CD14-positive monocyte (primary cell): Measurements from ENCODE around the gene NXPH2. TPM values are rescaled to one million over a fixed set of nuclear protein-coding genes. Genes with fewer than 3 reads are reported as not detected.

Experiments used
- DNase-seq, 3 donors: peaks; one replicate each; pipeline ENCODE4 v3.0.0-alpha.2; 2011 to 2022
- H2AFZ ChIP-seq: 2 replicates; pipeline ENCODE4 v1.6.0; 2012; ENCODE audit warnings: mild to moderate bottlenecking, low read depth, low read length, inconsistent platforms; ENCODE audit not compliant: insufficient read depth, poor library complexity, severe bottlenecking
- H3K27ac ChIP-seq, 2 donors: 1 replicate in 1 of 2; 2 replicates in 1 of 2; pipeline ENCODE4 v1.5.1; 2012 to 2013; ENCODE audit warnings: low read length in 2 of 2, control low read depth in 1 of 2, inconsistent platforms in 1 of 2, low read depth in 1 of 2, mild to moderate bottlenecking in 1 of 2
- H3K27me3 ChIP-seq, 2 donors: one replicate each; pipeline versions ENCODE4 v1.6.0 to v1.6.1; 2011 to 2013; ENCODE audit warnings: low read length in 2 of 2; ENCODE audit not compliant: control insufficient read depth in 2 of 2, insufficient read depth in 2 of 2
- H3K36me3 ChIP-seq, 2 donors: replicated peaks in 1 of 2; 1 replicate in 1 of 2; 2 replicates in 1 of 2; pipeline versions ENCODE4 v1.5.1 to v1.6.1; 2012 to 2013; ENCODE audit warnings: low read length in 2 of 2, control low read depth in 1 of 2, inconsistent platforms in 1 of 2, mild to moderate bottlenecking in 1 of 2; ENCODE audit not compliant: insufficient read depth in 2 of 2, control insufficient read depth in 1 of 2
- H3K4me1 ChIP-seq, 2 donors: 1 replicate in 1 of 2; 2 replicates in 1 of 2; pipeline versions ENCODE4 v1.5.1 to v1.6.1; 2012 to 2013; ENCODE audit warnings: low read length in 2 of 2, control low read depth in 1 of 2, inconsistent platforms in 1 of 2, mild to moderate bottlenecking in 1 of 2, moderate library complexity in 1 of 2; ENCODE audit not compliant: insufficient read depth in 2 of 2, control insufficient read depth in 1 of 2
- H3K4me2 ChIP-seq: replicated peaks from 2 replicates; pipeline ENCODE3; 2012; ENCODE audit warnings: low read length, moderate library complexity, mild to moderate bottlenecking; ENCODE audit not compliant: poor library complexity, severe bottlenecking; ENCODE audit errors: extremely low read depth
- H3K4me3 ChIP-seq, 3 experiments: fragments of 200-600 bp in 1 of 3; sonication (generic) in 1 of 3; replicated peaks in 1 of 3; 1 replicate in 2 of 3; 2 replicates in 1 of 3; pipeline ENCODE4 v1.5.1; 2011 to 2013; ENCODE audit warnings: low read length in 3 of 3, mild to moderate bottlenecking in 3 of 3, control low read depth in 2 of 3, low read depth in 2 of 3, inconsistent platforms in 1 of 3, moderate library complexity in 1 of 3
- H3K79me2 ChIP-seq: 2 replicates; pipeline ENCODE4 v1.6.0; 2012; ENCODE audit warnings: mild to moderate bottlenecking, control low read depth, inconsistent platforms, low read length, moderate library complexity; ENCODE audit not compliant: insufficient read depth
- H3K9ac ChIP-seq: 2 replicates; pipeline ENCODE4 v1.6.0; 2017; ENCODE audit warnings: low read length, mild to moderate bottlenecking; ENCODE audit not compliant: insufficient read depth, poor library complexity, severe bottlenecking
- H3K9me3 ChIP-seq, 2 donors: replicated peaks in 1 of 2; 1 replicate in 1 of 2; 2 replicates in 1 of 2; pipeline versions ENCODE4 v1.5.1 to v1.6.1; 2012 to 2013; ENCODE audit warnings: low read length in 2 of 2, control low read depth in 1 of 2; ENCODE audit not compliant: control insufficient read depth in 1 of 2, insufficient read depth in 1 of 2
- H4K20me1 ChIP-seq: 2 replicates; pipeline ENCODE4 v1.6.0; 2012; ENCODE audit warnings: mild to moderate bottlenecking, low read length, control low read depth, moderate library complexity; ENCODE audit not compliant: insufficient read depth
- H3K27ac Mint-ChIP-seq, 7 donors: one replicate each; pipeline ENCODE4 v1.8.0; 2020; ENCODE audit warnings: mild to moderate bottlenecking in 7 of 7, mixed read lengths in 7 of 7, moderate library complexity in 6 of 7, inconsistent platforms in 2 of 7
- H3K27me3 Mint-ChIP-seq, 3 donors: one replicate each; pipeline ENCODE4 v1.8.0; 2021 to 2022; ENCODE audit warnings: low read depth in 3 of 3, mild to moderate bottlenecking in 3 of 3, mixed read lengths in 3 of 3, moderate library complexity in 3 of 3, inconsistent platforms in 1 of 3
- H3K36me3 Mint-ChIP-seq, 2 donors: one replicate each; pipeline ENCODE4 v1.8.0; 2020; ENCODE audit warnings: mixed read lengths in 2 of 2, inconsistent platforms in 1 of 2, mild to moderate bottlenecking in 1 of 2
- H3K4me1 Mint-ChIP-seq: one replicate; pipeline ENCODE4 v1.8.0; 2020; ENCODE audit warnings: mild to moderate bottlenecking, mixed read lengths
- H3K4me3 Mint-ChIP-seq, 2 donors: one replicate each; pipeline ENCODE4 v1.8.0; 2020; ENCODE audit warnings: mild to moderate bottlenecking in 2 of 2, mixed read lengths in 2 of 2, moderate library complexity in 1 of 2
- H3K9me3 Mint-ChIP-seq, 7 donors: one replicate each; pipeline ENCODE4 v1.8.0; 2020 to 2022; ENCODE audit warnings: mixed read lengths in 7 of 7, mild to moderate bottlenecking in 6 of 7, moderate library complexity in 6 of 7, inconsistent platforms in 2 of 7
- CTCF ChIP-seq: fragments of 200-600 bp; IDR thresholded peaks from one replicate; pipeline ENCODE4 v1.8.0; 2022; ENCODE audit warnings: antibody characterized with exemption, mild to moderate bottlenecking
- WGBS: methylation state at CpG from one replicate; pipeline ENCODE4 v1.1.5; 2013; ENCODE audit warnings: missing lambda C conversion rate; ENCODE audit not compliant: insufficient coverage; 5-methylcytosine and 5-hydroxymethylcytosine counted together
- intact Hi-C, 2 donors: fragments of 100-400 bp; cut with micrococcal nuclease; formaldehyde crosslinking; loops; one replicate each; pipeline versions ENCODE4 v1.15.0 to v1.15.1; 2023
- polyA plus RNA-seq, 3 donors: library from polyadenylated mRNA; depleted of rRNA in 1 of 3; unstranded in 2 of 3; stranded (reverse) in 1 of 3; fragments of 300-500 nt in 2 of 3; fragments of >200 nt in 1 of 3; fragmentation: Illumina TruSeq in 2 of 3; gene quantifications; 1 replicate in 2 of 3; 2 replicates in 1 of 3; pipeline ENCODE4 v1.2.3, GENCODE V29; 2012 to 2021

NXPH2 gene
- polyA plus RNA-seq, 3 donors = not detected

DNA sequence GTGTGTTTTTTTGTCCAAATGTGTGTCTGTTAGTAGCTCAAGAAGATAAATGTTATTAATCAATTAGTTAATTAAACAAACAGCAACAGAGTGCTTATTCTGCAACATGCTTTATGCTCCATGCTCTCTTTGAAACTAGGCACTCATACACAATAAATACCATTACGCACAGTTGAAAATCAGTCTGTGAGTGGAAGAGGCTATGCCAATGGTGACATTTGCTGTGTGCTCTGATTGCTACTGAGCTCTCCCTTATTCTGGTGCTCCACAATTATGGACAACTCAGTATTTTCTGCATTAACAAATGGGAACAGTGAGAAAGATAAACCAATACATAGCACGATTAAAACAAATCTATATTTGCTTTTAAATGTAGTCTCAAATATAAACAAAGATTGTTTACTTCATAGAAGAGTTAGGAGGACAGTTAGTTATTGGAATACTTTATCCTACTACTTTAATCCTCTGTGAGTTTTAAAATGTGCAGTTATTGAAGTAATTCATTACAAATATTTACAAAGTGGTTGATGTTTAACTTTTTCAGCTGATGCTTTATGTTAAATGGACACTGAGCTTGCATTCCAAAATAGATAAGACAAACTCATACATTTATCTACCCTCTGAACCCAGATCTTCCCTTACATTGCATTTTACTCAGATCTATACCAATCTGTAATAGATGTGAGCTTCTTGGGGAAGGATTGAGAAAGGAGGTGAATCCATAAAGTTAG is 55.3 kb downstream of the NXPH2 start:
- no peaks in the 10 kb centered on the region for H3K36me3 Mint-ChIP-seq
- H3K9ac ChIP-seq = no peak overlapping the region
- no peak overlapping the region for H3K4me2 ChIP-seq
- no peak overlapping the region for H3K27ac ChIP-seq
- H3K27me3 ChIP-seq = no peaks in the 10 kb centered on the region
- H3K4me1 ChIP-seq = no peaks in the 10 kb centered on the region
- peaks cover 0 to 5% (median 2%) of the 10 kb centered on the region in 7 donors for H3K9me3 Mint-ChIP-seq
- H3K79me2 ChIP-seq = no peaks in the 10 kb centered on the region
- no peaks in the 10 kb centered on the region for H4K20me1 ChIP-seq
- no peak overlapping the region for H2AFZ ChIP-seq
- peaks cover 0 to 3% of the 10 kb centered on the region in 2 donors for H3K9me3 ChIP-seq
- no peaks in the 10 kb centered on the region for H3K4me1 Mint-ChIP-seq
- no peak overlapping the region for H3K4me3 Mint-ChIP-seq
- no peak for DNase-seq
- intact Hi-C loops = no loop called here
- no peak for TF ChIP-seq CTCF
- H3K36me3 ChIP-seq = no peaks in the 10 kb centered on the region
- WGBS = no CpG with 5 or more reads among the region's 2 CpGs
- H3K27me3 Mint-ChIP-seq = peaks cover 0 to 2% (median 1%) of the 10 kb centered on the region in 3 donors
- no peak overlapping the region for H3K4me3 ChIP-seq
- H3K27ac Mint-ChIP-seq = no peak overlapping the region

DNA sequence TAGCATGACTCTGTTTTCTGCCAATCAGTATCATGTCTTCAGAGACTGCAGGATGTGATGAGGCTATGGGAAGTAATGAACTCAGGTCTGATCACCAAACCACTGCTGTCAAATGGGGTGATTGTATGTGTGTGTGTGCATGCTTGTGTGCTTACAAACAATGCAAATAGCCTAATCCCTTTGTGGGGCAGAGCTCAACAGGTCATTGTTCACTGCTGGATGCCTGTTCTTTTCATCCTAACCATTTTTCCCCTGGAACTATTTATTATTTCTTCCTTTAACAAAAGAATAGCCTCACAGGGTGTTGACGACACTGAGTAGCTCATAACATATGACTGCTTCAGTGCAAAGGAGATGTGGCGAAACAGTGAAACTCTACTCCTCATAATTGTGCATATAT is 55.9 kb downstream of the NXPH2 start:
- Histone ChIP-seq H3K4me3 (no peak overlapping the region), H4K20me1 (no peaks in the 10 kb centered on the region), H3K4me2 (no peak overlapping the region), H3K9ac (no peak overlapping the region), H3K9me3 (peaks cover 0 to 3% of the 10 kb centered on the region in 2 donors), H3K27me3 (no peaks in the 10 kb centered on the region), H3K4me1 (no peaks in the 10 kb centered on the region), H2AFZ (no peak overlapping the region), H3K36me3 (no peaks in the 10 kb centered on the region), H3K79me2 (no peaks in the 10 kb centered on the region), H3K27ac (no peak overlapping the region)
- Mint-ChIP-seq H3K36me3 (no peaks in the 10 kb centered on the region), H3K4me3 (no peak overlapping the region), H3K9me3 (peaks cover 0 to 4% (median 0%) of the 10 kb centered on the region in 7 donors), H3K27me3 (peaks cover 0 to 2% (median 2%) of the 10 kb centered on the region in 3 donors), H3K4me1 (no peaks in the 10 kb centered on the region), H3K27ac (no peak overlapping the region)
- no peak for DNase-seq
- TF ChIP-seq CTCF = no peak
- no CpG with 5 or more reads among the region's 2 CpGs for WGBS
- intact Hi-C loops = no loop called here
